Panc1 (cell line): ENCODE results near the gene ZNF678. TPM values are rescaled to one million over a fixed set of nuclear protein-coding genes. Genes with fewer than 3 reads are reported as not detected.

Source experiments
- ATAC-seq: fragments of 200-7000 bp; cut with Tn5 transposase; 2 replicates; pipeline ENCODE4 v1.9.1; 2020; ENCODE audit warnings: mild to moderate bottlenecking, moderate library complexity
- BruUV-seq: library from RNA; stranded (reverse); fragments of 400-500 nt; replicated peaks from 2 replicates; lab custom pipeline; 2021; lab: Mats Ljungman, UMichigan
- CTCF ChIA-PET: fragments of 300-600 bp; sonication (Branson Sonifier 250); formaldehyde crosslinking; loops from one replicate; lab custom pipeline; 2022; ENCODE audit warnings: antibody characterized with exemption; lab: Charles Lee
- POLR2A ChIA-PET: fragments of 300-600 bp; sonication (Branson Sonifier 250); formaldehyde crosslinking; loops from one replicate; lab custom pipeline; 2022; ENCODE audit warnings: antibody characterized with exemption; lab: Charles Lee
- DNase-seq: peaks from one replicate; pipeline ENCODE4 v3.0.0-alpha.2; 2010; ENCODE audit warnings: low read depth, low spot score
- H3K27ac ChIP-seq: 2 replicates; pipeline ENCODE4 v1.5.1; 2011; ENCODE audit warnings: mild to moderate bottlenecking, low read length, inconsistent platforms
- H3K27me3 ChIP-seq: fragments of 200-500 bp; sonication (Bioruptor generic); 2 replicates; pipeline ENCODE4 v1.6.0; 2014; ENCODE audit warnings: low read length, inconsistent platforms; ENCODE audit not compliant: control insufficient read depth, insufficient read depth
- H3K36me3 ChIP-seq: fragments of 200-500 bp; sonication (Bioruptor generic); 2 replicates; pipeline ENCODE4 v1.5.1; 2014; ENCODE audit warnings: inconsistent platforms, mild to moderate bottlenecking, low read length, moderate library complexity; ENCODE audit not compliant: control insufficient read depth, insufficient read depth
- H3K4me1 ChIP-seq: 2 replicates; pipeline ENCODE4 v1.5.1; 2011; ENCODE audit warnings: inconsistent platforms, mild to moderate bottlenecking, low read length, moderate library complexity; ENCODE audit not compliant: control insufficient read depth, insufficient read depth
- H3K4me3 ChIP-seq, 2 experiments: 2 replicates each; pipeline ENCODE4 v1.5.1; 2011 to 2012; ENCODE audit warnings: low read depth in 2 of 2, low read length in 2 of 2, mild to moderate bottlenecking in 2 of 2, inconsistent platforms in 1 of 2, moderate library complexity in 1 of 2
- H3K9me3 ChIP-seq: fragments of 200-500 bp; sonication (Bioruptor generic); 2 replicates; pipeline ENCODE4 v1.5.1; 2014; ENCODE audit warnings: low read depth, mild to moderate bottlenecking, inconsistent platforms, low read length, moderate library complexity; ENCODE audit not compliant: control insufficient read depth, insufficient read depth
- CTCF ChIP-seq: fragments of 450-650 bp; IDR thresholded peaks from 2 replicates; pipeline ENCODE4 v1.5.1; 2017; ENCODE audit warnings: mild to moderate bottlenecking
- POLR2AphosphoS5 ChIP-seq: IDR thresholded peaks from 2 replicates; pipeline ENCODE4 v1.6.1; 2012; ENCODE audit warnings: mild to moderate bottlenecking, low read depth, low read length, moderate library complexity
- REST ChIP-seq, 2 experiments: IDR thresholded peaks; 2 replicates each; pipeline ENCODE4 v1.6.1; 2011 to 2012; ENCODE audit warnings: low read depth in 2 of 2, control low read depth in 1 of 2, low read length in 1 of 2, mild to moderate bottlenecking in 1 of 2, moderate library complexity in 1 of 2; ENCODE audit not compliant: insufficient read depth in 1 of 2
- SIN3A ChIP-seq: IDR thresholded peaks from 2 replicates; pipeline ENCODE4 v1.6.1; 2012; ENCODE audit warnings: low read depth, mild to moderate bottlenecking, low read length, moderate library complexity, borderline replicate concordance; ENCODE audit not compliant: insufficient read depth
- TCF7L2 ChIP-seq: IDR thresholded peaks from 2 replicates; pipeline ENCODE4 v1.6.1; 2011; ENCODE audit warnings: mild to moderate bottlenecking, low read depth, low read length, inconsistent platforms
- in situ Hi-C: cut with HindIII; loops from 2 replicates; pipeline ENCODE4 v1.10.0; 2016; ENCODE audit warnings: low sequenced_read_pairs, low pct_unique_long_range_greater_than_20kb
- intact Hi-C: fragments of 100-400 bp; cut with micrococcal nuclease; formaldehyde crosslinking; loops from one replicate; pipeline ENCODE4 v1.10.0; 2022; ENCODE audit not compliant: unreplicated experiment
- total RNA-seq: library from RNA; stranded (reverse); gene quantifications from one replicate; pipeline ENCODE4 v1.2.1, GENCODE V29; 2021; ENCODE audit not compliant: unreplicated experiment

Gene ZNF678
- total RNA-seq, 1 experiment from 2014 or later, result 8.0 TPM

GRCh38 chr1:227662933-227663332, 99.6 kb downstream of the ZNF678 start:
- Histone ChIP-seq H3K4me1 (no peaks in the 10 kb centered on the region), H3K9me3 (peaks cover 82% of the 10 kb centered on the region), H3K36me3 (no peaks in the 10 kb centered on the region), H3K27me3 (no peaks in the 10 kb centered on the region), H3K27ac (no peak overlapping the region), H3K4me3 (no peak overlapping the region)
- intact Hi-C loops (no loop called here), in situ Hi-C loops (no loop called here)
- ATAC-seq (no peak), DNase-seq (no peak)
- POLR2A ChIA-PET, result no interaction called here
- no TSS peak for BruUV-seq
- CTCF ChIA-PET, result no interaction called here
- TF ChIP-seq POLR2AphosphoS5, result no peak
- TF ChIP-seq CTCF, result no peak
- TF ChIP-seq SIN3A, result no peak
- no peak for TF ChIP-seq TCF7L2
- no peak for TF ChIP-seq REST (IDR thresholded peaks at IDR 0.05; ENCODE audit: insufficient read depth in 1 of 2, low read depth in 2 of 2, low read length in 1 of 2)

GRCh38 chr1:227666286-227666685, 102.9 kb downstream of the ZNF678 start:
- H3K4me1 ChIP-seq, result no peaks in the 10 kb centered on the region
- intact Hi-C loops, result no loop called here
- ChIA-PET POLR2A (no interaction called here), CTCF (no interaction called here)
- no peak for DNase-seq
- no TSS peak for BruUV-seq
- no peaks in the 10 kb centered on the region for H3K36me3 ChIP-seq
- in situ Hi-C loops, result no loop called here
- ATAC-seq, result no peak
- H3K27me3 ChIP-seq, result no peaks in the 10 kb centered on the region
- TF ChIP-seq REST (IDR thresholded peaks at IDR 0.05; ENCODE audit: insufficient read depth in 1 of 2, low read depth in 2 of 2, low read length in 1 of 2) (no peak), CTCF (no peak), TCF7L2 (no peak), POLR2AphosphoS5 (no peak), SIN3A (no peak)
- H3K9me3 ChIP-seq, result peaks cover 63% of the 10 kb centered on the region
- no peak overlapping the region for H3K27ac ChIP-seq
- no peak overlapping the region for H3K4me3 ChIP-seq
